Measurements from ENCODE around the gene CDK6.

Gene CDK6

GRCh38 chr7:92714280-92714679, 122.1 kb downstream of the CDK6 start:
- no peaks in the 10 kb centered on the region for H3K27me3 ChIP-seq (ENCODE audit: insufficient read depth, low read length)
- no peaks in the 10 kb centered on the region for H3K9me2 ChIP-seq (ENCODE audit: low read depth, low read length)
- no peak overlapping the region for H3K4me2 ChIP-seq (ENCODE audit: low read length)
- no peak overlapping the region for H3K27ac ChIP-seq (ENCODE audit: low read depth, low read length, poor library complexity, severe bottlenecking)
- no peaks in the 10 kb centered on the region for H3K79me2 ChIP-seq (ENCODE audit: insufficient read depth, low read length)
- no peak for TF ChIP-seq EZH2 (IDR thresholded peaks at IDR 0.05; ENCODE audit: borderline replicate concordance, low read length)
- no peak for TF ChIP-seq CTCF (IDR thresholded peaks at IDR 0.05; ENCODE audit: low read length)
- H3K4me1 ChIP-seq (ENCODE audit: insufficient read depth, low read length, severe bottlenecking) = no peaks in the 10 kb centered on the region
- H3K4me3 ChIP-seq (ENCODE audit: low read depth, low read length, poor library complexity, severe bottlenecking) = no peak overlapping the region
- H3K9ac ChIP-seq (ENCODE audit: low read length) = no peak overlapping the region
- H3K36me3 ChIP-seq (ENCODE audit: insufficient read depth, low read length) = peaks cover 7% of the 10 kb centered on the region; the same call in 1 of the 2 replicates
- no peaks in the 10 kb centered on the region for H3K9me3 ChIP-seq (ENCODE audit: low read length)
- no peaks in the 10 kb centered on the region for H3F3A ChIP-seq (ENCODE audit: insufficient read depth, low read length)
- H2AFZ ChIP-seq (ENCODE audit: low read length) = no peak overlapping the region
- no peaks in the 10 kb centered on the region for H4K20me1 ChIP-seq (ENCODE audit: insufficient read depth, low read length)

GRCh38 chr7:92709912-92710311, 126.5 kb downstream of the CDK6 start:
- Histone ChIP-seq H3K9me3 (ENCODE audit: low read length) (peaks cover 14% of the 10 kb centered on the region), H4K20me1 (ENCODE audit: insufficient read depth, low read length) (no peaks in the 10 kb centered on the region), H3K36me3 (ENCODE audit: insufficient read depth, low read length) (peaks cover 26% of the 10 kb centered on the region), H3K9me2 (ENCODE audit: low read depth, low read length) (no peaks in the 10 kb centered on the region), H3K4me3 (ENCODE audit: low read depth, low read length, poor library complexity, severe bottlenecking) (no peak overlapping the region), H3K79me2 (ENCODE audit: insufficient read depth, low read length) (no peaks in the 10 kb centered on the region), H3K4me1 (ENCODE audit: insufficient read depth, low read length, severe bottlenecking) (no peaks in the 10 kb centered on the region), H3K27me3 (ENCODE audit: insufficient read depth, low read length) (no peaks in the 10 kb centered on the region), H3K9ac (ENCODE audit: low read length) (no peak overlapping the region), H3F3A (ENCODE audit: insufficient read depth, low read length) (no peaks in the 10 kb centered on the region), H3K27ac (ENCODE audit: low read depth, low read length, poor library complexity, severe bottlenecking) (no peak overlapping the region), H3K4me2 (ENCODE audit: low read length) (no peak overlapping the region), H2AFZ (ENCODE audit: low read length) (no peak overlapping the region)
- no peak for TF ChIP-seq EZH2 (IDR thresholded peaks at IDR 0.05; ENCODE audit: borderline replicate concordance, low read length)
- no peak for TF ChIP-seq CTCF (IDR thresholded peaks at IDR 0.05; ENCODE audit: low read length)

GRCh38 chr7:92709150-92709549, 127.2 kb downstream of the CDK6 start:
- Histone ChIP-seq H3K4me2 (ENCODE audit: low read length) (no peak overlapping the region), H3K4me1 (ENCODE audit: insufficient read depth, low read length, severe bottlenecking) (no peaks in the 10 kb centered on the region), H3K9me2 (ENCODE audit: low read depth, low read length) (no peaks in the 10 kb centered on the region), H3K27me3 (ENCODE audit: insufficient read depth, low read length) (no peaks in the 10 kb centered on the region), H3K9ac (ENCODE audit: low read length) (no peak overlapping the region), H2AFZ (ENCODE audit: low read length) (no peak overlapping the region), H4K20me1 (ENCODE audit: insufficient read depth, low read length) (no peaks in the 10 kb centered on the region), H3K27ac (ENCODE audit: low read depth, low read length, poor library complexity, severe bottlenecking) (no peak overlapping the region), H3F3A (ENCODE audit: insufficient read depth, low read length) (no peaks in the 10 kb centered on the region), H3K9me3 (ENCODE audit: low read length) (peaks cover 17% of the 10 kb centered on the region), H3K79me2 (ENCODE audit: insufficient read depth, low read length) (no peaks in the 10 kb centered on the region), H3K4me3 (ENCODE audit: low read depth, low read length, poor library complexity, severe bottlenecking) (no peak overlapping the region), H3K36me3 (ENCODE audit: insufficient read depth, low read length) (peaks cover 26% of the 10 kb centered on the region)
- no peak for TF ChIP-seq CTCF (IDR thresholded peaks at IDR 0.05; ENCODE audit: low read length)
- TF ChIP-seq EZH2 (IDR thresholded peaks at IDR 0.05; ENCODE audit: borderline replicate concordance, low read length) = no peak

Data from OCI-LY1 (cell line).